HEK293T (cell line): ENCODE data around the gene MPHOSPH9.

Experiments used
- CTCF ChIA-PET: fragments of 350-600 bp; formaldehyde crosslinking; extraction: SDS; loops from one replicate; lab custom pipeline; 2021; ENCODE audit warnings: antibody characterized with exemption, inconsistent platforms; lab: Yijun Ruan, JAX
- POLR2A ChIA-PET: fragments of 350-600 bp; formaldehyde crosslinking; extraction: SDS; loops from one replicate; lab custom pipeline; 2020; ENCODE audit warnings: antibody characterized with exemption, inconsistent platforms; lab: Yijun Ruan, JAX
- DNase-seq: peaks from one replicate; pipeline ENCODE4 v3.0.0; 2012; ENCODE audit warnings: mixed read lengths; ENCODE audit errors: extremely low spot score
- ARNT ChIP-seq: fragments of 450-650 bp; IDR thresholded peaks from 2 replicates; pipeline ENCODE4 v1.6.1; 2017; ENCODE audit warnings: mild to moderate bottlenecking
- BHLHE40 ChIP-seq: fragments of 450-650 bp; IDR thresholded peaks from 2 replicates; pipeline ENCODE4 v1.6.1; 2016; ENCODE audit warnings: mild to moderate bottlenecking, moderate library complexity, borderline replicate concordance
- CTBP1 ChIP-seq: fragments of 450-650 bp; IDR thresholded peaks from 2 replicates; pipeline ENCODE4 v1.6.1; 2016; ENCODE audit warnings: borderline replicate concordance
- ELF4 ChIP-seq: fragments of 450-650 bp; IDR thresholded peaks from 2 replicates; pipeline ENCODE4 v1.6.1; 2017; ENCODE audit warnings: antibody characterized with exemption
- FOXA1 ChIP-seq: fragments of 450-650 bp; IDR thresholded peaks from 2 replicates; pipeline ENCODE4 v1.6.1; 2016; ENCODE audit warnings: mild to moderate bottlenecking
- FOXK2 ChIP-seq: fragments of 450-650 bp; IDR thresholded peaks from 2 replicates; pipeline ENCODE4 v1.6.1; 2016; ENCODE audit warnings: mild to moderate bottlenecking
- FOXM1 ChIP-seq: fragments of 450-650 bp; IDR thresholded peaks from 2 replicates; pipeline ENCODE4 v1.6.1; 2017; ENCODE audit warnings: mild to moderate bottlenecking, borderline replicate concordance
- HDGF ChIP-seq: fragments of 450-650 bp; IDR thresholded peaks from 2 replicates; pipeline ENCODE4 v1.6.1; 2017; ENCODE audit warnings: antibody characterized with exemption, borderline replicate concordance
- L3MBTL2 ChIP-seq: fragments of 450-650 bp; conservative IDR thresholded peaks from 2 replicates; pipeline ENCODE4 v1.6.1; 2016; ENCODE audit warnings: mild to moderate bottlenecking
- LEF1 ChIP-seq: fragments of 450-650 bp; IDR thresholded peaks from 2 replicates; pipeline ENCODE4 v1.6.1; 2017; ENCODE audit warnings: mild to moderate bottlenecking, borderline replicate concordance
- NFRKB ChIP-seq: fragments of 450-650 bp; IDR thresholded peaks from 2 replicates; pipeline ENCODE4 v1.6.1; 2016; ENCODE audit warnings: mild to moderate bottlenecking, moderate library complexity
- SP1 ChIP-seq: fragments of 450-650 bp; IDR thresholded peaks from 2 replicates; pipeline ENCODE4 v1.6.1; 2017
- SUZ12 ChIP-seq: fragments of 450-650 bp; IDR thresholded peaks from 2 replicates; pipeline ENCODE4 v1.6.1; 2016; ENCODE audit warnings: mild to moderate bottlenecking
- TARDBP ChIP-seq: fragments of 450-650 bp; IDR thresholded peaks from 2 replicates; pipeline ENCODE4 v1.6.1; 2016
- ZNF384 ChIP-seq: fragments of 450-650 bp; IDR thresholded peaks from 2 replicates; pipeline ENCODE4 v1.6.1; 2016
- TF ChIP-seq, protein P1 (sequence below): fragments of 450-650 bp; IDR thresholded peaks from 2 replicates; pipeline ENCODE4 v1.6.1; 2016

Gene MPHOSPH9

DNA sequence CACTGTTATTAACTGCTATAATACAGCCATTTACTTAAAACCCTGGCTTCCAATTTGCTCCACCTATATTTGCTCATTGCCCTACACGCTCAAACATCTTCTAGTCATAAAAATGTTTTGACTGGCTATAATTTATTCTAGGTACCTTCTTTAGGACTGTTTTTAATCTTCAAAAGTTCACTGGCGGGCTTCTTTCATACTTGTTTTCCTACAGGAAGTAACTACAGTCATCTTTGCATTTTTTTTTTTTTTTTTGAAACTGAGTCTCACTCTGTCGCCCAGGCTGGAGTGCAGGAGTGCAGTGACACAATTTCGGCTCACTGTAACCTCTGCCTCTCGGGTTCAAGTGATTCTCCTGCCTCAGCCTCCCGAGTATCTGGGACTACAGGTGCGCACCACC lies 32.5 kb downstream of the MPHOSPH9 start:
- POLR2A ChIA-PET, result interaction anchor here (3.8 kb wide), 1 partner anchor 33 kb away, joined by 17 read pairs; the partner anchor contains the start of genes MPHOSPH9 and MTRFR
- no peak for TF ChIP-seq L3MBTL2
- TF ChIP-seq, protein P1, sequence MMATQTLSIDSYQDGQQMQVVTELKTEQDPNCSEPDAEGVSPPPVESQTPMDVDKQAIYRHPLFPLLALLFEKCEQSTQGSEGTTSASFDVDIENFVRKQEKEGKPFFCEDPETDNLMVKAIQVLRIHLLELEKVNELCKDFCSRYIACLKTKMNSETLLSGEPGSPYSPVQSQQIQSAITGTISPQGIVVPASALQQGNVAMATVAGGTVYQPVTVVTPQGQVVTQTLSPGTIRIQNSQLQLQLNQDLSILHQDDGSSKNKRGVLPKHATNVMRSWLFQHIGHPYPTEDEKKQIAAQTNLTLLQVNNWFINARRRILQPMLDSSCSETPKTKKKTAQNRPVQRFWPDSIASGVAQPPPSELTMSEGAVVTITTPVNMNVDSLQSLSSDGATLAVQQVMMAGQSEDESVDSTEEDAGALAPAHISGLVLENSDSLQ, result no peak
- TF ChIP-seq BHLHE40, result no peak
- TF ChIP-seq FOXM1, result no peak
- no peak for TF ChIP-seq NFRKB
- TF ChIP-seq SUZ12, result no peak
- TF ChIP-seq FOXA1, result no peak
- TF ChIP-seq ELF4, result no peak
- TF ChIP-seq ZNF384, result no peak
- no peak for TF ChIP-seq FOXK2
- TF ChIP-seq TARDBP, result no peak
- DNase-seq, result no peak
- CTCF ChIA-PET, result no interaction called here

DNA sequence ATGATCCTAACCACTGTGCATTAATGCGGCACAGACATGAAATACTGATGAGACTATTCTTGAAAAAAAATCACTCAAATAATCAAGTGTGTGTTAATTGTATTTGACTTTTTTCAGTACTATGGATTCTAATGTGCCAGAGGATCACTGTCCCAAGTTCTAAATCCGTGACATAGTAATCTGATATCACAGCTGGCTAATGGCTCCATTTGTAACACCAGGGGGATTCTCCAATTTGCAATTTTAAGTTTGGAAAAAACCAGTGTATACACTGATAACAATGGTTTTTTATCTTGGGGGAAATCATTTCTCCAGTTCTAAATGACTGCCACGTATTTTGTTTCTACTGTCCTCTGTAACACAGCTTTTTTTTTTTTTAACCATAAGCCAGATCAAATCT lies 33.0 kb downstream of the MPHOSPH9 start:
- no peak for TF ChIP-seq CTBP1
- no peak for TF ChIP-seq HDGF
- ChIA-PET POLR2A (no interaction called here), CTCF (no interaction called here)
- DNase-seq, result no peak

DNA sequence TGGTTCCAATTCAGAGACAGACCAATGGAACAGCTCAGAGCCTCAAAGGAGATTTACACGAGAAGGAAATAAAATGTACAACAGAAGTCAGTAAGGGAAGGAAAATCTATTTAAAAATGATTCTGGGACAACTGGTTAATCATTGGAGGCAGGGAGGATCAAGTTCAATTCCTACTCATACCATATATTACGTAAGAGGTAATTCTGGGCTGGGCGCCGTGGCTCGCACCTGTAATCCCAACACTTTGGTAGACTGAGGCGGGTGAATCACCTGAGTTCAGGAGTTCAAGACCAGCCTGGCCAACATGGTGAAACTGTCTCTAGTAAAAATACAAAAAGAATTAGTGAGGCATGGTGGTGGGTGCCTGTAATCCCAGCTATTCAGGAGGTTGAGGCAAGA lies 45.3 kb downstream of the MPHOSPH9 start:
- TF ChIP-seq LEF1, result no peak
- TF ChIP-seq TARDBP, result no peak
- TF ChIP-seq, protein P1, result no peak
- TF ChIP-seq FOXK2, result no peak
- TF ChIP-seq ARNT, result no peak
- ChIA-PET POLR2A (interaction anchor here (2.0 kb wide), 1 partner anchor 45 kb away, joined by 6 read pairs; the partner anchor contains the start of genes MPHOSPH9 and MTRFR), CTCF (no interaction called here)
- no peak for DNase-seq

GRCh38 chr12:123180171-123180570 lies 52.8 kb downstream of the MPHOSPH9 start:
- ChIA-PET CTCF (no interaction called here), POLR2A (interaction anchor here (0.5 kb wide), 1 partner anchor 50 kb away, joined by 3 read pairs; no protein-coding TSS in a partner anchor)
- DNase-seq, result no peak
- TF ChIP-seq FOXK2 (no peak), FOXM1 (no peak), FOXA1 (no peak), NFRKB (no peak), SP1 (no peak), HDGF (no peak), ELF4 (no peak), L3MBTL2 (no peak), ARNT (no peak), LEF1 (no peak), BHLHE40 (no peak), CTBP1 (no peak), SUZ12 (no peak), ZNF384 (no peak), TARDBP (no peak)
- TF ChIP-seq, protein P1, result no peak

GRCh38 chr12:123171967-123172366 lies 61.0 kb downstream of the MPHOSPH9 start:
- POLR2A ChIA-PET, result no interaction called here
- TF ChIP-seq TARDBP (no peak), L3MBTL2 (no peak), ARNT (no peak), HDGF (no peak), FOXK2 (no peak), NFRKB (no peak), ELF4 (no peak), FOXM1 (no peak), LEF1 (no peak), BHLHE40 (no peak), CTBP1 (no peak), SUZ12 (no peak), SP1 (no peak), ZNF384 (no peak), FOXA1 (no peak)
- TF ChIP-seq, protein P1, result no peak
- no peak for DNase-seq
- CTCF ChIA-PET, result no interaction called here

DNA sequence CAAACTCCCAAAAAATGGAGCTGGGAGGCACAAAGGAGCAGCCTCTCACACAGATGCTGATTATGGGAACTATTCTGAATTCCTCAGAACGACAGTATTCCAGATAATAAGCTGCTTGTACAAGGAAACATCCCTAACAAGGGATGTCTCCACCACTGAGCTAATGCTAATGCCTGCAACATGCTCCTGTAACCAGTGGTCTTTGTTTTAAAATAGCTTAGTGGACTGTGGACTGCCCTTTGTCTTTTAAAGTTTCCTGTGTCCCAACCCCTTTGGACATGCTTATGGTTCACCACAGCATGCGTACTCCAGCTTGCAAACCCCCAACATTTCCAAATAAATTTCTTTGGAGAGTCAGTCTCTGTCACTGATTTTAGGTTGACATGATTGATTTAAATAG lies 65.6 kb downstream of the MPHOSPH9 start:
- DNase-seq, result no peak
- POLR2A ChIA-PET, result interaction anchor here (1.5 kb wide), 1 partner anchor 65 kb away, joined by 6 read pairs; the partner anchor contains the start of gene MPHOSPH9
- TF ChIP-seq LEF1 (no peak), BHLHE40 (no peak), ELF4 (no peak), CTBP1 (no peak), FOXM1 (no peak), NFRKB (no peak), FOXA1 (no peak), FOXK2 (no peak), ARNT (no peak), L3MBTL2 (no peak), SP1 (no peak), HDGF (no peak), ZNF384 (no peak), SUZ12 (no peak)
- TF ChIP-seq, protein P1, result no peak
- CTCF ChIA-PET, result interaction anchor here (0.6 kb wide), 1 partner anchor 13 kb away, joined by 4 read pairs; no protein-coding TSS in a partner anchor
